ENCODE data around the gene SH3PXD2A.

DNA sequence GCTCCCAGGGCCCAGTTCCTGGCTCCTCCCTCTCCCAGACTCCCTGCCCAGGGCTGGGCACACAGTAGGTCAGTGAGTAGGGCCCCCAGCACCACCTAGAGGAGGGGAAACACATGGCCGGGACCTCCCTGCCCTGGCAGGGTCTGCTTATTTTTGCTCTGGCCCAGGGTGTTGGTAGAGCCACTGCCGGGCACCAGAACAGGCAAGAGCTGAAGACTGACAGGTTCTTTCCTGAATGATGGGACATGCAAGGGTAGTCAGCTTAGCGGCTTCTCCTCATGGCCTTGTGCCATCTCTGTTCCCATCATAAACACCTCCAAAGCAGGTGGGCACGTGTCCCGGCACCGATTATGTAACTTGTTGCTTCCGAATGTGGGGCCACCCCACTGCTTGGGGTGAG is 275.4 kb downstream of the SH3PXD2A start:
- TF ChIP-seq, protein P1, sequence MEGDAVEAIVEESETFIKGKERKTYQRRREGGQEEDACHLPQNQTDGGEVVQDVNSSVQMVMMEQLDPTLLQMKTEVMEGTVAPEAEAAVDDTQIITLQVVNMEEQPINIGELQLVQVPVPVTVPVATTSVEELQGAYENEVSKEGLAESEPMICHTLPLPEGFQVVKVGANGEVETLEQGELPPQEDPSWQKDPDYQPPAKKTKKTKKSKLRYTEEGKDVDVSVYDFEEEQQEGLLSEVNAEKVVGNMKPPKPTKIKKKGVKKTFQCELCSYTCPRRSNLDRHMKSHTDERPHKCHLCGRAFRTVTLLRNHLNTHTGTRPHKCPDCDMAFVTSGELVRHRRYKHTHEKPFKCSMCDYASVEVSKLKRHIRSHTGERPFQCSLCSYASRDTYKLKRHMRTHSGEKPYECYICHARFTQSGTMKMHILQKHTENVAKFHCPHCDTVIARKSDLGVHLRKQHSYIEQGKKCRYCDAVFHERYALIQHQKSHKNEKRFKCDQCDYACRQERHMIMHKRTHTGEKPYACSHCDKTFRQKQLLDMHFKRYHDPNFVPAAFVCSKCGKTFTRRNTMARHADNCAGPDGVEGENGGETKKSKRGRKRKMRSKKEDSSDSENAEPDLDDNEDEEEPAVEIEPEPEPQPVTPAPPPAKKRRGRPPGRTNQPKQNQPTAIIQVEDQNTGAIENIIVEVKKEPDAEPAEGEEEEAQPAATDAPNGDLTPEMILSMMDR (IDR thresholded peaks at IDR 0.05; ENCODE audit: insufficient read depth, low read depth, low read length) = no peak
- TF ChIP-seq EZH2 (IDR thresholded peaks at IDR 0.05; ENCODE audit: insufficient read depth, low read length) = no peak
